PC-9 (cell line): Measurements from ENCODE around the gene ZNRD2.

Experiments used
- CTCF ChIP-seq: fragments of 200-600 bp; sonication (generic); conservative IDR thresholded peaks from 2 replicates; pipeline ENCODE4 v1.6.1; 2017; ENCODE audit warnings: mixed run types, antibody characterized with exemption, mild to moderate bottlenecking, moderate library complexity
- EZH2 ChIP-seq: fragments of 200-600 bp; sonication (generic); IDR thresholded peaks from 2 replicates; pipeline ENCODE4 v1.8.0; 2017; ENCODE audit warnings: antibody characterized with exemption, low read depth

GRCh38 chr11:65536412-65537295, 33.6 kb upstream of the ZNRD2 start:
- TF ChIP-seq CTCF (no peak), EZH2 (no peak)
